Liver (tissue), 3 donors: ENCODE measurements around the gene HDDC3.

Experiments used
- CTCF ChIP-seq: fragments of 150-350 bp; IDR thresholded peaks from 2 replicates; pipeline ENCODE4 v1.5.1; 2017; ENCODE audit warnings: improper control_type of control experiment, low read depth, low read length; ENCODE audit not compliant: missing input control
- EGR1 ChIP-seq, 2 donors: IDR thresholded peaks; 2 replicates each; pipeline ENCODE4 v1.6.1; 2016 to 2018; ENCODE audit warnings: antibody characterized with exemption in 2 of 2, low read depth in 2 of 2
- GABPA ChIP-seq, 2 donors: IDR thresholded peaks in 1 of 2; conservative IDR thresholded peaks in 1 of 2; 2 replicates each; pipeline ENCODE4 v1.6.1; 2016; ENCODE audit warnings: antibody characterized with exemption in 2 of 2, mild to moderate bottlenecking in 1 of 2, moderate library complexity in 1 of 2
- MAX ChIP-seq: IDR thresholded peaks from 2 replicates; pipeline ENCODE4 v1.6.1; 2016; ENCODE audit warnings: antibody characterized with exemption
- donor health status: healthy.
- donor health status: healthy.

- TF ChIP-seq MAX (no peak), GABPA (IDR thresholded peaks at IDR 0.05 in 1 of 2, conservative IDR thresholded peaks at IDR 0.05 in 1 of 2) (no peak), CTCF (no peak), EGR1 (IDR thresholded peaks at IDR 0.05; ENCODE audit: low read depth in 2 of 2) (no peak)
Observed at GRCh38 chr15:90974216-90974615, 41.9 kb upstream of the HDDC3 start.
